ENCODE data around the gene CD2.

The CD2 gene

GRCh38 chr1:116766616-116767469, 12.6 kb downstream of the CD2 start:
- Histone ChIP-seq H2BK15ac (ENCODE audit: low read depth, poor library complexity, severe bottlenecking) (no peak overlapping the region), H2BK12ac (ENCODE audit: low read length in 2 of 2) (no peak overlapping the region), H2BK120ac (ENCODE audit: low read depth, low read length) (no peak overlapping the region), H3K9ac (ENCODE audit: low read length) (no peak overlapping the region), H3K36me3 (ENCODE audit: control insufficient read depth in 1 of 2, insufficient read depth in 2 of 2, low read depth in 1 of 2, low read length in 2 of 2) (no peaks in the 10 kb centered on the region), H2BK5ac (ENCODE audit: low read depth, low read length, poor library complexity, severe bottlenecking) (no peak overlapping the region), H3K14ac (ENCODE audit: low read length in 2 of 2) (no peak overlapping the region), H3K4ac (ENCODE audit: low read depth in 1 of 2, low read length in 2 of 2) (no peak overlapping the region), H2AFZ (ENCODE audit: low read depth, low read length) (no peak overlapping the region), H3K23ac (ENCODE audit: low read length in 2 of 2) (no peak overlapping the region), H4K91ac (ENCODE audit: low read length) (no peak overlapping the region), H3K4me3 (ENCODE audit: insufficient read depth in 1 of 2, low read depth in 1 of 2, low read length in 2 of 2) (no peak overlapping the region), H3K79me1 (replicated peaks; ENCODE audit: low read length, poor library complexity, severe bottlenecking) (no peaks in the 10 kb centered on the region), H3K27me3 (ENCODE audit: control insufficient read depth in 1 of 2, insufficient read depth in 1 of 2, low read length in 2 of 2) (no peaks in the 10 kb centered on the region), H3K27ac (ENCODE audit: low read length, poor library complexity, severe bottlenecking) (no peak overlapping the region), H3K18ac (ENCODE audit: low read depth in 1 of 2, low read length in 2 of 2) (no peak overlapping the region), H2AK5ac (ENCODE audit: low read length, severe bottlenecking) (no peak overlapping the region), H4K8ac (ENCODE audit: low read length) (no peak overlapping the region), H3K9me3 (ENCODE audit: control insufficient read depth, low read length) (no peaks in the 10 kb centered on the region), H3K4me2 (ENCODE audit: low read length, poor library complexity, severe bottlenecking) (no peak overlapping the region), H3K4me1 (ENCODE audit: control insufficient read depth, insufficient read depth, low read depth, low read length) (no peaks in the 10 kb centered on the region)
- 92% methylated on average over 10 of the region's 13 CpGs for WGBS
- no peak for DNase-seq

GRCh38 chr1:116767782-116768382, 13.7 kb downstream of the CD2 start:
- Histone ChIP-seq H2BK12ac (ENCODE audit: low read length in 2 of 2) (no peak overlapping the region), H2BK120ac (ENCODE audit: low read depth, low read length) (no peak overlapping the region), H4K8ac (ENCODE audit: low read length) (no peak overlapping the region), H3K4me3 (ENCODE audit: insufficient read depth in 1 of 2, low read depth in 1 of 2, low read length in 2 of 2) (no peak overlapping the region), H3K36me3 (ENCODE audit: control insufficient read depth in 1 of 2, insufficient read depth in 2 of 2, low read depth in 1 of 2, low read length in 2 of 2) (no peaks in the 10 kb centered on the region), H2BK5ac (ENCODE audit: low read depth, low read length, poor library complexity, severe bottlenecking) (no peak overlapping the region), H3K14ac (ENCODE audit: low read length in 2 of 2) (no peak overlapping the region), H3K9ac (ENCODE audit: low read length) (no peak overlapping the region), H3K4me2 (ENCODE audit: low read length, poor library complexity, severe bottlenecking) (no peak overlapping the region), H3K9me3 (ENCODE audit: control insufficient read depth, low read length) (no peaks in the 10 kb centered on the region), H2AFZ (ENCODE audit: low read depth, low read length) (no peak overlapping the region), H3K79me1 (replicated peaks; ENCODE audit: low read length, poor library complexity, severe bottlenecking) (no peaks in the 10 kb centered on the region), H2BK15ac (ENCODE audit: low read depth, poor library complexity, severe bottlenecking) (no peak overlapping the region), H3K27ac (ENCODE audit: low read length, poor library complexity, severe bottlenecking) (no peak overlapping the region), H3K23ac (ENCODE audit: low read length in 2 of 2) (no peak overlapping the region), H4K91ac (ENCODE audit: low read length) (no peak overlapping the region), H3K18ac (ENCODE audit: low read depth in 1 of 2, low read length in 2 of 2) (no peak overlapping the region), H3K4ac (ENCODE audit: low read depth in 1 of 2, low read length in 2 of 2) (no peak overlapping the region), H3K4me1 (ENCODE audit: control insufficient read depth, insufficient read depth, low read depth, low read length) (no peaks in the 10 kb centered on the region), H3K27me3 (ENCODE audit: control insufficient read depth in 1 of 2, insufficient read depth in 1 of 2, low read length in 2 of 2) (no peaks in the 10 kb centered on the region), H2AK5ac (ENCODE audit: low read length, severe bottlenecking) (no peak overlapping the region)
- DNase-seq: no peak
- whole genome bisulfite sequencing: 91% methylated on average over 5 of the region's 5 CpGs

GRCh38 chr1:116768416-116769103, 14.3 kb downstream of the CD2 start:
- H3K18ac ChIP-seq (ENCODE audit: low read depth in 1 of 2, low read length in 2 of 2): no peak overlapping the region
- no peaks in the 10 kb centered on the region for H3K36me3 ChIP-seq (ENCODE audit: control insufficient read depth in 1 of 2, insufficient read depth in 2 of 2, low read depth in 1 of 2, low read length in 2 of 2)
- no peaks in the 10 kb centered on the region for H3K9me3 ChIP-seq (ENCODE audit: control insufficient read depth, low read length)
- H3K27ac ChIP-seq (ENCODE audit: low read length, poor library complexity, severe bottlenecking): no peak overlapping the region
- no peak overlapping the region for H2AFZ ChIP-seq (ENCODE audit: low read depth, low read length)
- no peak overlapping the region for H2BK15ac ChIP-seq (ENCODE audit: low read depth, poor library complexity, severe bottlenecking)
- no peaks in the 10 kb centered on the region for H3K27me3 ChIP-seq (ENCODE audit: control insufficient read depth in 1 of 2, insufficient read depth in 1 of 2, low read length in 2 of 2)
- no peak overlapping the region for H2AK5ac ChIP-seq (ENCODE audit: low read length, severe bottlenecking)
- no peak overlapping the region for H3K14ac ChIP-seq (ENCODE audit: low read length in 2 of 2)
- no peak overlapping the region for H2BK120ac ChIP-seq (ENCODE audit: low read depth, low read length)
- no peak overlapping the region for H3K4me2 ChIP-seq (ENCODE audit: low read length, poor library complexity, severe bottlenecking)
- no peak overlapping the region for H3K4me3 ChIP-seq (ENCODE audit: insufficient read depth in 1 of 2, low read depth in 1 of 2, low read length in 2 of 2)
- H4K8ac ChIP-seq (ENCODE audit: low read length): no peak overlapping the region
- no peak for DNase-seq
- no peak overlapping the region for H4K91ac ChIP-seq (ENCODE audit: low read length)
- no peak overlapping the region for H3K4ac ChIP-seq (ENCODE audit: low read depth in 1 of 2, low read length in 2 of 2)
- H3K9ac ChIP-seq (ENCODE audit: low read length): no peak overlapping the region
- H3K79me1 ChIP-seq (replicated peaks; ENCODE audit: low read length, poor library complexity, severe bottlenecking): no peaks in the 10 kb centered on the region
- H3K23ac ChIP-seq (ENCODE audit: low read length in 2 of 2): no peak overlapping the region
- H3K4me1 ChIP-seq (ENCODE audit: control insufficient read depth, insufficient read depth, low read depth, low read length): no peaks in the 10 kb centered on the region
- WGBS: 89% methylated on average over 13 of the region's 13 CpGs
- no peak overlapping the region for H2BK12ac ChIP-seq (ENCODE audit: low read length in 2 of 2)
- no peak overlapping the region for H2BK5ac ChIP-seq (ENCODE audit: low read depth, low read length, poor library complexity, severe bottlenecking)

- Histone ChIP-seq H3K36me3 (ENCODE audit: control insufficient read depth in 1 of 2, insufficient read depth in 2 of 2, low read depth in 1 of 2, low read length in 2 of 2) (no peaks in the 10 kb centered on the region), H2BK5ac (ENCODE audit: low read depth, low read length, poor library complexity, severe bottlenecking) (no peak overlapping the region), H4K91ac (ENCODE audit: low read length) (no peak overlapping the region), H3K4ac (ENCODE audit: low read depth in 1 of 2, low read length in 2 of 2) (no peak overlapping the region), H3K4me1 (ENCODE audit: control insufficient read depth, insufficient read depth, low read depth, low read length) (no peaks in the 10 kb centered on the region), H3K14ac (ENCODE audit: low read length in 2 of 2) (no peak overlapping the region), H3K18ac (ENCODE audit: low read depth in 1 of 2, low read length in 2 of 2) (no peak overlapping the region), H3K9ac (ENCODE audit: low read length) (no peak overlapping the region), H4K8ac (ENCODE audit: low read length) (no peak overlapping the region), H2BK12ac (ENCODE audit: low read length in 2 of 2) (no peak overlapping the region), H2BK120ac (ENCODE audit: low read depth, low read length) (no peak overlapping the region), H3K27ac (ENCODE audit: low read length, poor library complexity, severe bottlenecking) (no peak overlapping the region), H3K9me3 (ENCODE audit: control insufficient read depth, low read length) (no peaks in the 10 kb centered on the region), H3K4me2 (ENCODE audit: low read length, poor library complexity, severe bottlenecking) (no peak overlapping the region), H3K79me1 (replicated peaks; ENCODE audit: low read length, poor library complexity, severe bottlenecking) (no peaks in the 10 kb centered on the region), H3K27me3 (ENCODE audit: control insufficient read depth in 1 of 2, insufficient read depth in 1 of 2, low read length in 2 of 2) (no peaks in the 10 kb centered on the region), H3K4me3 (ENCODE audit: insufficient read depth in 1 of 2, low read depth in 1 of 2, low read length in 2 of 2) (no peak overlapping the region), H3K23ac (ENCODE audit: low read length in 2 of 2) (no peak overlapping the region), H2AK5ac (ENCODE audit: low read length, severe bottlenecking) (no peak overlapping the region), H2BK15ac (ENCODE audit: low read depth, poor library complexity, severe bottlenecking) (no peak overlapping the region), H2AFZ (ENCODE audit: low read depth, low read length) (no peak overlapping the region)
- DNase-seq: no peak
- WGBS: 96% methylated on average over 6 of the region's 6 CpGs
Observed at GRCh38 chr1:116769104-116769452, 14.8 kb downstream of the CD2 start.

All from mesenchymal stem cell (in vitro differentiated cells and primary cell).